Stomach (tissue), 9 donors: ENCODE results near the gene WNT6. TPM values are rescaled to one million over a fixed set of nuclear protein-coding genes. Genes with fewer than 3 reads are reported as not detected.

ENCODE experiments used
- DNase-seq, 2 donors: peaks; one replicate each; pipeline versions ENCODE4 v3.0.0 to v3.0.0-alpha.2; 2013 to 2019
- H3K27ac ChIP-seq, 5 donors: fragments of 200-600 bp in 4 of 5; sonication (generic) in 4 of 5; one replicate each; pipeline ENCODE4 v1.5.1; 2013 to 2019; ENCODE audit warnings: mild to moderate bottlenecking in 1 of 5, moderate library complexity in 1 of 5
- H3K27me3 ChIP-seq, 3 donors: fragments of 200-600 bp; sonication (generic); one replicate each; pipeline ENCODE4 v1.5.1; 2017 to 2019; ENCODE audit warnings: mixed run types in 1 of 3
- H3K36me3 ChIP-seq, 4 donors: fragments of 200-600 bp; sonication (generic); 1 replicate in 3 of 4; 2 replicates in 1 of 4; pipeline ENCODE4 v1.5.1; 2016 to 2019
- H3K4me1 ChIP-seq, 4 donors: fragments of 200-600 bp; sonication (generic); one replicate each; pipeline ENCODE4 v1.5.1; 2016 to 2019
- H3K4me3 ChIP-seq, 4 donors: fragments of 200-600 bp; sonication (generic) in 3 of 4; one replicate each; pipeline ENCODE4 v1.5.1; 2016 to 2019; ENCODE audit warnings: mild to moderate bottlenecking in 1 of 4
- H3K9me3 ChIP-seq, 4 donors: fragments of 200-600 bp; sonication (generic); one replicate each; pipeline ENCODE4 v1.5.1; 2016 to 2019
- EP300 ChIP-seq: sonication (generic); formaldehyde crosslinking; IDR thresholded peaks from one replicate; pipeline ENCODE4 v1.6.1; 2017; ENCODE audit warnings: antibody characterized with exemption
- POLR2A ChIP-seq, 4 donors: fragments of 450-650 bp; IDR thresholded peaks; one replicate each; pipeline ENCODE4 v1.6.1; 2016; ENCODE audit warnings: antibody characterized with exemption in 4 of 4, control low read depth in 2 of 4, mild to moderate bottlenecking in 1 of 4, moderate library complexity in 1 of 4
- POLR2AphosphoS5 ChIP-seq, 3 donors: sonication (generic); formaldehyde crosslinking; IDR thresholded peaks; one replicate each; pipeline ENCODE4 v1.6.1; 2016; ENCODE audit warnings: antibody characterized with exemption in 3 of 3
- WGBS, 5 donors: extraction: QIAGEN DNeasy Blood & Tissue Kit in 3 of 5; methylation state at CpG; one replicate each; pipeline versions ENCODE4 v1.1.5 to v1.1.7; 2013 to 2018; 5-methylcytosine and 5-hydroxymethylcytosine counted together
- intact Hi-C: fragments of 100-400 bp; cut with DNase I; formaldehyde crosslinking; loops from one replicate; pipeline ENCODE4 v1.15.1; 2023; ENCODE audit warnings: low total_unique reads
- polyA plus RNA-seq, 3 donors: library from polyadenylated mRNA; stranded (reverse); fragments of 200-250 nt; gene quantifications; one replicate each; pipeline ENCODE4 v1.2.3, GENCODE V29; 2013
- total RNA-seq, 5 donors: library from RNA; depleted of rRNA; stranded (reverse); fragments of >200 nt; gene quantifications; one replicate each; pipeline versions ENCODE4 v1.1.0 to v1.2.3, GENCODE V29; 2014 to 2016
- TF ChIP-seq, protein P1 (sequence below), 7 experiments: fragments of 450-650 bp in 4 of 7; fragments of 200-600 bp in 3 of 7; sonication (generic) in 3 of 7; IDR thresholded peaks; one replicate each; pipeline ENCODE4 v1.5.1; 2016 to 2019; ENCODE audit warnings: antibody characterized with exemption in 7 of 7, control low read depth in 2 of 7, mild to moderate bottlenecking in 1 of 7
- donor health status: healthy with polysubstance abuse.
- donor health status: Bipolar disorder and iron deficiency.
- donor health status: healthy.

Gene WNT6
- total and polyA plus RNA-seq, 8 donors: 0.25 to 3.3 (median 1.8) TPM; not detected in 3

DNA sequence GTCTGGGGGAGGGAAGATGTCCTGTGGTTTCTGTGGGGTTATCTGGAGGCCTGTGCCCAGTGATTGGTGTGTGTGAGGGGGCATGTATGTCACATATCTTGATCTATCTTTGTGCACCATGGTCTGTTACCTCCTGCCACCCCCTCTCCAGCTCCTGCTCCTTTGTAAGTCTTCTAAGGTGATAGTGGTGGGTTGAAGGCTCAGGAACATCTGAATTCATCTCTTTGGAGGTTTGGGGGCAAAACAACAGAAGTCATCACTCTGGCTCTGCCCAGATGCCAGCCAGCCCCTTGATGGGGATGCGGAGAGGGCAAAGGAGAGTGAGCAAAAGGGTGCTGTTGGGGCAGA lies 2.7 kb upstream of the WNT6 start:
- intact Hi-C loops: loop anchor here (10.0 kb wide), 1 partner anchor 152 kb away; no protein-coding TSS in a partner anchor
- no peak for DNase-seq
- Histone ChIP-seq H3K4me3 (no peak overlapping the region), H3K36me3 (no peaks in the 10 kb centered on the region), H3K27ac (no peak overlapping the region), H3K4me1 (peaks cover 24 to 38% (median 32%) of the 10 kb centered on the region in 4 donors), H3K27me3 (peaks cover 28 to 99% (median 77%) of the 10 kb centered on the region in 3 donors), H3K9me3 (no peaks in the 10 kb centered on the region)
- 44 to 79% (median 56%) methylated on average over 1 of the region's 1 CpG for WGBS, 5 donors
- TF ChIP-seq EP300: no peak
- no peak for TF ChIP-seq POLR2A (IDR thresholded peaks at IDR 0.05)
- TF ChIP-seq POLR2AphosphoS5 (IDR thresholded peaks at IDR 0.05): no peak
- TF ChIP-seq, protein P1, sequence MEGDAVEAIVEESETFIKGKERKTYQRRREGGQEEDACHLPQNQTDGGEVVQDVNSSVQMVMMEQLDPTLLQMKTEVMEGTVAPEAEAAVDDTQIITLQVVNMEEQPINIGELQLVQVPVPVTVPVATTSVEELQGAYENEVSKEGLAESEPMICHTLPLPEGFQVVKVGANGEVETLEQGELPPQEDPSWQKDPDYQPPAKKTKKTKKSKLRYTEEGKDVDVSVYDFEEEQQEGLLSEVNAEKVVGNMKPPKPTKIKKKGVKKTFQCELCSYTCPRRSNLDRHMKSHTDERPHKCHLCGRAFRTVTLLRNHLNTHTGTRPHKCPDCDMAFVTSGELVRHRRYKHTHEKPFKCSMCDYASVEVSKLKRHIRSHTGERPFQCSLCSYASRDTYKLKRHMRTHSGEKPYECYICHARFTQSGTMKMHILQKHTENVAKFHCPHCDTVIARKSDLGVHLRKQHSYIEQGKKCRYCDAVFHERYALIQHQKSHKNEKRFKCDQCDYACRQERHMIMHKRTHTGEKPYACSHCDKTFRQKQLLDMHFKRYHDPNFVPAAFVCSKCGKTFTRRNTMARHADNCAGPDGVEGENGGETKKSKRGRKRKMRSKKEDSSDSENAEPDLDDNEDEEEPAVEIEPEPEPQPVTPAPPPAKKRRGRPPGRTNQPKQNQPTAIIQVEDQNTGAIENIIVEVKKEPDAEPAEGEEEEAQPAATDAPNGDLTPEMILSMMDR (IDR thresholded peaks at IDR 0.05): no peak

DNA sequence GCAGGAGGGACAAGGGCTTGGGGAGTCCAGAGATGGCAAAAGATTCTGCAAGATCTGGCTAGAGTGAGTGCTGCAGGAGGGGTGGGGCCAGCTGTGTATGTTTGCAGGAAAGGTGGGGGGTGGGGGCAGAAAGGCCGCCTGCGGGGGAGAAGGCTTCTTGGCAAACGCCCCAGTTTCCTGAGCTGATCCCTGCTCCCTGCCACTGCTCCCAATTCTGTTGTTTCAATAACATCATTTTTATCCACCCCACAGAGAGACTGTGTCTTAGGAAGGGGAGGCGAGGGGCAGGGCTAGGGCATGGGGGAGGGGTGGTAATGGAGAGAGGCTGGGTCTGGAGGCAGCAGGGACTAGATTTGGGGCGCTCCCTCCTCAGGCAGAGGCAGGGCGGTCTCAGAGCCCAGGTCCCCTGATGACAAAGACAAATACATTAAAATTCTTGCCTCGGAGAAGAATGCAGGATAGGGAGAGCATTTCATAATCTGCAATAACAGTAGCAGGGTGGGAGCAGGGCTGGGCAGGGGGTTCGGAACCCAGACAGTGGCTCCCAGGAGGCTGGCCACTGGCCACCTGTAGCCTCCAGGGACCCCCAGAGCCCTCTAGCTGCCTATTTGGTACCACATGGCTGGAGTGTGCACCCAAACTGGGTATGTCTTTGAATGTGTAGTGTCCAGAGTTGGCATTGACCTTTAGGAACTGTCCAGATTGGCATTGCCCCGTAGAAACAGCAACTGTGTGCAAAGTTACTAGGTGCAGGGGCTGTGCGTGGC lies 2.1 kb upstream of the WNT6 start:
- TF ChIP-seq EP300 (no peak), POLR2A (IDR thresholded peaks at IDR 0.05) (no peak), POLR2AphosphoS5 (IDR thresholded peaks at IDR 0.05) (no peak)
- TF ChIP-seq, protein P1 (IDR thresholded peaks at IDR 0.05): no peak

DNA sequence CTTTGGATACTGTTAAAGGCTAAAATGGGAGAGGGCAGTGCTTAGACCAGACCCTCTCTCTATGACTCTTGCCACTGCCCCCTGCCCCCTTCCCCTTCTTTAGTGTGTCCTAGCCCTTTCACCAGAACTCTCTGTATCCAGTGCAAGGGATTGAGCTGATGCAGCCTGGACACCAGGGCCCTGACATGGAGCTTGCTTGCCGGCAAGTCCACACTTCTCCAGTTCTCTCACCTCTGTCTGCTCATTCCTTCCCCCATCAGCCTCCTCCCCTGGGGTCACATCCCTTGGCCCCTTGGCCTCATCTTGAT lies 1.5 kb upstream of the WNT6 start:
- Histone ChIP-seq H3K27me3 (peaks cover 25 to 99% (median 85%) of the 10 kb centered on the region in 3 donors), H3K27ac (no peak overlapping the region), H3K36me3 (no peaks in the 10 kb centered on the region), H3K9me3 (no peaks in the 10 kb centered on the region), H3K4me1 (peaks cover 24 to 36% (median 28%) of the 10 kb centered on the region in 4 donors), H3K4me3 (no peak overlapping the region)
- intact Hi-C loops: loop anchor here (10.0 kb wide), 1 partner anchor 153 kb away; no protein-coding TSS in a partner anchor
- WGBS, 5 donors: 0 to 28% (median 13%) methylated on average over 1 of the region's 1 CpG
- no peak for DNase-seq
- TF ChIP-seq EP300 (no peak), POLR2AphosphoS5 (IDR thresholded peaks at IDR 0.05) (no peak), POLR2A (IDR thresholded peaks at IDR 0.05) (no peak)
- TF ChIP-seq, protein P1 (IDR thresholded peaks at IDR 0.05): no peak

More for the DNA sequence above, 2.1 kb upstream of the WNT6 start:
- Histone ChIP-seq H3K36me3 (no peaks in the 10 kb centered on the region), H3K27me3 (peaks cover 25 to 99% (median 84%) of the 10 kb centered on the region in 3 donors), H3K4me3 (no peak overlapping the region), H3K9me3 (no peaks in the 10 kb centered on the region), H3K4me1 (peaks cover 24 to 38% (median 31%) of the 10 kb centered on the region in 4 donors), H3K27ac (no peak overlapping the region)
- whole genome bisulfite sequencing, 5 donors: 13 to 18% (median 15%) methylated on average over 10 of the region's 10 CpGs
- intact Hi-C loops: loop anchor here (10.0 kb wide), 1 partner anchor 153 kb away; no protein-coding TSS in a partner anchor
- peak in 1 of 2 donors; percentile 18 for DNase-seq

DNA sequence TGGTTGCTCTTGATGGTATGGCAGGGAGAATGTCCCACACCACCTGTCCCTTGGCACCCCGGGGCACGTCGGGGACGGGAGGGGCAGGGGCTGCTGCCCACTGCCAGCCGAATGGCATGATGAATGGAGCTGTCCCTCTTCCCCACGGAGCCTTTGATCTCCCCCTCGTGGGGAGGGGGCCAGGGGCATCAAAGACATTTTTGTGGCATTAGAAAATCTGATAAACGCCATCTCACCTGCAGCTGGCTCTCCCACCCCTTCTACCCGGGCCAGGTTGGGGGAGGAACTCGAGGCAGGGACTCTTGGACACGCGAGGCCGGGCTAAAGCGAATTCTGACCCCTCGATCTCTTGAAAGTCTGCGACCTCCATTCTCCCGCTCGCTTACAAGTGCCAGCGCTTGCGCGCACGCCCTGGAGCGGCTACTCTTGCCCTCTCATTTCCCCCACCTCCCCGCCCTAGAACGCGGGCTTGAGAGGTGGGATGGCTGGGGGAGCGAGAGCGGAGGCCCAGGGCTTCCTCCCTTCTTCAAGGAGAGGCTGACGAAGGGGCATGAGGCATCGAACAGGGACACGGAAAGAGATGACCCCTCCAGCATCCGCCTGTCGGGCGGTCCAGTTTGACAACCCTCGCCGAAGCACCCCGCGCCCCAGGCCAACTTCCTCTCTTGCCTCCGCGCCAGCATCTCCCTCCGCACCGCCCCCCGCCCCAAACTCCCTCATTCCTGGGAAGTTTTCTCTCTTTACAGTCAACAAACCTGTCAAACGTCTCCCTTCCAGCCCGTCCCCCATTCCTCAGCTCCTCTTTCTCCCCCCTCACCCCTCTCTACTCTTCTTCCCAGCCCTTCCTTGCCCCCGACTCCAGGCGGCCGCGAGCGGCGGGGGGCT lies 692 bp upstream of the WNT6 start:
- intact Hi-C loops: loop anchor here (10.0 kb wide), 1 partner anchor 154 kb away; no protein-coding TSS in a partner anchor
- WGBS, 5 donors: 4 to 7% (median 6%) methylated on average over 49 to 51 of the region's 51 CpGs
- H3K27ac ChIP-seq: no peak overlapping the region
- peaks cover 25 to 99% (median 81%) of the 10 kb centered on the region in 3 donors for H3K27me3 ChIP-seq
- no peak for DNase-seq
- TF ChIP-seq EP300 (no peak), POLR2A (IDR thresholded peaks at IDR 0.05) (no peak), POLR2AphosphoS5 (IDR thresholded peaks at IDR 0.05) (no peak)
- TF ChIP-seq, protein P1 (IDR thresholded peaks at IDR 0.05): no peak
- H3K36me3 ChIP-seq: no peaks in the 10 kb centered on the region
- H3K4me3 ChIP-seq: peak overlapping the region; percentile 35 to 51 (median 44)
- no peaks in the 10 kb centered on the region for H3K9me3 ChIP-seq
- H3K4me1 ChIP-seq: peaks cover 24 to 32% (median 27%) of the 10 kb centered on the region in 4 donors
